Mesodermal cell (in vitro differentiated cells): Measurements from ENCODE around the gene GALNT2.
A peak's percentile ranks its signal among the peaks of the same experiment; 100 is the strongest.

Experiments
- H3K27ac ChIP-seq: 2 replicates; pipeline ENCODE4 v1.7.0; 2013; ENCODE audit warnings: mild to moderate bottlenecking, low read depth, low read length, moderate library complexity; ENCODE audit not compliant: severe bottlenecking
- H3K36me3 ChIP-seq: 2 replicates; pipeline ENCODE4 v1.7.1; 2013; ENCODE audit warnings: mild to moderate bottlenecking, low read length, moderate library complexity; ENCODE audit not compliant: control insufficient read depth, insufficient read depth
- H3K4me1 ChIP-seq: one replicate; pipeline ENCODE4 v1.7.1; 2013; ENCODE audit warnings: mild to moderate bottlenecking, low read length; ENCODE audit not compliant: insufficient read depth, control insufficient read depth, poor library complexity, severe bottlenecking
- H3K4me3 ChIP-seq: 2 replicates; pipeline ENCODE4 v1.7.0; 2013; ENCODE audit warnings: low read length, control low read depth, mild to moderate bottlenecking; ENCODE audit not compliant: insufficient read depth, poor library complexity, severe bottlenecking; ENCODE audit errors: extremely low read depth
- H3K9me3 ChIP-seq: 2 replicates; pipeline ENCODE4 v1.7.1; 2013; ENCODE audit warnings: mild to moderate bottlenecking, low read length, moderate library complexity; ENCODE audit not compliant: control insufficient read depth
- WGBS, 2 experiments: methylation state at CpG; one replicate each; pipeline ENCODE4 v1.1.5; 2013; ENCODE audit warnings: missing lambda C conversion rate in 2 of 2; ENCODE audit not compliant: insufficient coverage in 2 of 2; 5-methylcytosine and 5-hydroxymethylcytosine counted together

Gene GALNT2

GRCh38 chr1:230112131-230112701 is 45.2 kb downstream of the GALNT2 start:
- no peaks in the 10 kb centered on the region for H3K9me3 ChIP-seq
- peak overlapping the region; percentile 11 for H3K27ac ChIP-seq
- H3K4me3 ChIP-seq = no peak overlapping the region
- H3K36me3 ChIP-seq = peaks cover 19% of the 10 kb centered on the region
- 49 to 51% methylated on average over 3 to 4 of the region's 7 CpGs for WGBS, 2 experiments
- H3K4me1 ChIP-seq = peaks cover 27% of the 10 kb centered on the region

GRCh38 chr1:230112782-230113181 is 45.7 kb downstream of the GALNT2 start:
- Histone ChIP-seq H3K9me3 (no peaks in the 10 kb centered on the region), H3K4me1 (peaks cover 27% of the 10 kb centered on the region)
- 76 to 77% methylated on average over 5 of the region's 5 CpGs for WGBS, 2 experiments

GRCh38 chr1:230113235-230113592 is 46.2 kb downstream of the GALNT2 start:
- Histone ChIP-seq H3K4me1 (peaks cover 27% of the 10 kb centered on the region), H3K27ac (no peak overlapping the region), H3K36me3 (peaks cover 19% of the 10 kb centered on the region), H3K4me3 (no peak overlapping the region), H3K9me3 (no peaks in the 10 kb centered on the region)
- 81 to 95% methylated on average over 1 to 3 of the region's 4 CpGs for WGBS, 2 experiments

More at GRCh38 chr1:230112782-230113181, 45.7 kb downstream of the GALNT2 start:
- Histone ChIP-seq H3K4me3 (no peak overlapping the region), H3K36me3 (peaks cover 19% of the 10 kb centered on the region), H3K27ac (no peak overlapping the region)

DNA sequence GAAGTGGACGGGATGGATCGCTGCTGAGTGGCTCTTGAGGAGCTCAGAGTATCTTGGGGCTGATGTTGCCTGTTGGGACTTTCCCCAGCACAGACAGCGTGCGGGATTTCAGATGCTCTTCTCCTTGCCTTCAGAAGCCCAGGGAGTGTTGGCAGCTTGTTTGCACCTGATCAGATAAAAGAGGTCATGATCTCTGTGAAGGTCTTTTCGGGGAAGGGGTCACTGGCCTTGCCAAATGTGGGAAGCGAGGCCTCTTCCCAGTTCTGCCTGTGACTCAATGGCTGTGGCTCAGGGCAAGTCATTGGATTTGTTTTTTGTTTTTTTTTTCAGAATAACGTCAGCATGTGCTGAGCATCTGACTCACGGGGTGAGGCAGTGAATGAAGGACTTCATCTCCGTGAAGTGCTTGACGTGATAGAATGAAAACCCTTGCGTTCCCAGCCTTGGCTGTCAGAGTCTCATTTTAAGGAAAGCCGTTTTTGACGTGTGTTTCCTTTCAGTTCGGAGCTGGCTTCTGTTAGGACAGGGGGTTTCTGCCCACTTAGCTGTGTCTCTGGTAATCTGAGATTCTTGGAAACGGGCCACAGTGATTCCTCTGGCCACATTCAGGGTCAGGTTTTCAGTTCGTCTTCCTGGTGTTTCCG is 46.7 kb downstream of the GALNT2 start:
- Histone ChIP-seq H3K27ac (no peak overlapping the region), H3K36me3 (peaks cover 19% of the 10 kb centered on the region), H3K4me3 (no peak overlapping the region), H3K9me3 (no peaks in the 10 kb centered on the region), H3K4me1 (peaks cover 27% of the 10 kb centered on the region)
- 83 to 84% methylated on average over 15 to 17 of the region's 17 CpGs for WGBS, 2 experiments

GRCh38 chr1:230114237-230114651 is 47.2 kb downstream of the GALNT2 start:
- Histone ChIP-seq H3K27ac (no peak overlapping the region), H3K9me3 (no peaks in the 10 kb centered on the region), H3K36me3 (peaks cover 19% of the 10 kb centered on the region), H3K4me3 (no peak overlapping the region), H3K4me1 (peaks cover 27% of the 10 kb centered on the region)
- WGBS, 2 experiments = 88 to 93% methylated on average over 14 to 15 of the region's 15 CpGs

GRCh38 chr1:230117694-230118093 is 50.7 kb downstream of the GALNT2 start:
- peaks cover 22% of the 10 kb centered on the region for H3K36me3 ChIP-seq
- WGBS, 2 experiments = 87 to 93% methylated on average over 4 to 6 of the region's 6 CpGs
- no peak overlapping the region for H3K27ac ChIP-seq
- no peak overlapping the region for H3K4me3 ChIP-seq
- no peaks in the 10 kb centered on the region for H3K9me3 ChIP-seq
- peaks cover 22% of the 10 kb centered on the region for H3K4me1 ChIP-seq

- Histone ChIP-seq H3K27ac (no peak overlapping the region), H3K4me3 (no peak overlapping the region), H3K4me1 (peaks cover 6% of the 10 kb centered on the region), H3K36me3 (peaks cover 21% of the 10 kb centered on the region), H3K9me3 (no peaks in the 10 kb centered on the region)
- 60 to 75% methylated on average over 1 to 4 of the region's 6 CpGs for WGBS, 2 experiments
These were observed 52.3 kb downstream of the GALNT2 start for GRCh38 chr1:230119340-230119739.

- no peak overlapping the region for H3K27ac ChIP-seq
- no peaks in the 10 kb centered on the region for H3K9me3 ChIP-seq
- peaks cover 10% of the 10 kb centered on the region for H3K36me3 ChIP-seq
- no peak overlapping the region for H3K4me3 ChIP-seq
- H3K4me1 ChIP-seq = peaks cover 11% of the 10 kb centered on the region
- 92 to 98% methylated on average over 6 to 14 of the region's 14 CpGs for WGBS, 2 experiments
These were observed 53.4 kb downstream of the GALNT2 start for GRCh38 chr1:230120289-230120920.

GRCh38 chr1:230120921-230121381 is 53.9 kb downstream of the GALNT2 start:
- Histone ChIP-seq H3K27ac (no peak overlapping the region), H3K9me3 (no peaks in the 10 kb centered on the region), H3K4me3 (no peak overlapping the region), H3K4me1 (peaks cover 16% of the 10 kb centered on the region), H3K36me3 (peaks cover 5% of the 10 kb centered on the region)
- 88% methylated on average over 9 of the region's 9 CpGs for WGBS, 2 experiments

- Histone ChIP-seq H3K4me1 (peaks cover 26% of the 10 kb centered on the region), H3K4me3 (no peak overlapping the region), H3K36me3 (peaks cover 4% of the 10 kb centered on the region), H3K9me3 (no peaks in the 10 kb centered on the region), H3K27ac (no peak overlapping the region)
- WGBS, 2 experiments = 80 to 100% methylated on average over 1 to 2 of the region's 4 CpGs
These were observed 54.9 kb downstream of the GALNT2 start for GRCh38 chr1:230121950-230122349.
